Osteocyte (in vitro differentiated cells): ENCODE measurements around the gene TAAR9. TPM values are rescaled to one million over a fixed set of nuclear protein-coding genes. Genes with fewer than 3 reads are reported as not detected.

ENCODE experiments used
- DNase-seq: peaks from one replicate; pipeline ENCODE4 v3.0.0; 2021; ENCODE audit warnings: mixed read lengths; ENCODE audit not compliant: unreplicated experiment; ENCODE audit errors: extremely low spot score
- H3K27ac Mint-ChIP-seq: one replicate; pipeline ENCODE4 v1.8.0; 2021; ENCODE audit warnings: mild to moderate bottlenecking, mixed read lengths; ENCODE audit not compliant: unreplicated experiment
- H3K27me3 Mint-ChIP-seq: one replicate; pipeline ENCODE4 v1.8.0; 2021; ENCODE audit warnings: mixed read lengths; ENCODE audit not compliant: unreplicated experiment
- H3K36me3 Mint-ChIP-seq: one replicate; pipeline ENCODE4 v1.8.0; 2021; ENCODE audit warnings: mixed read lengths; ENCODE audit not compliant: unreplicated experiment
- H3K4me1 Mint-ChIP-seq: one replicate; pipeline ENCODE4 v1.8.0; 2021; ENCODE audit warnings: mixed read lengths; ENCODE audit not compliant: unreplicated experiment
- H3K4me3 Mint-ChIP-seq: one replicate; pipeline ENCODE4 v1.8.0; 2021; ENCODE audit warnings: mild to moderate bottlenecking, moderate library complexity, mixed read lengths; ENCODE audit not compliant: unreplicated experiment
- H3K9me3 Mint-ChIP-seq: one replicate; pipeline ENCODE4 v1.8.0; 2021; ENCODE audit warnings: mixed read lengths; ENCODE audit not compliant: unreplicated experiment
- CTCF ChIP-seq: fragments of 200-600 bp; sonication (generic); IDR thresholded peaks from 2 replicates; pipeline ENCODE4 v1.5.0; 2021; ENCODE audit warnings: antibody characterized with exemption, mild to moderate bottlenecking, moderate library complexity
- total RNA-seq: library from RNA; stranded (reverse); gene quantifications from 2 replicates; pipeline ENCODE4 v1.2.1, GENCODE V29; 2021

Gene TAAR9
- total RNA-seq, 1 donor from 2014 or later: not detected

- peaks cover 58% of the 10 kb centered on the region for H3K27me3 Mint-ChIP-seq
- H3K27ac Mint-ChIP-seq: no peak overlapping the region
- H3K36me3 Mint-ChIP-seq: no peaks in the 10 kb centered on the region
- no peak overlapping the region for H3K4me3 Mint-ChIP-seq
- TF ChIP-seq CTCF: no peak
- H3K9me3 Mint-ChIP-seq: no peaks in the 10 kb centered on the region
- no peak for DNase-seq
- H3K4me1 Mint-ChIP-seq: no peaks in the 10 kb centered on the region
Measured at GRCh38 chr6:132571774-132572173, 33.7 kb downstream of the TAAR9 start.

DNA sequence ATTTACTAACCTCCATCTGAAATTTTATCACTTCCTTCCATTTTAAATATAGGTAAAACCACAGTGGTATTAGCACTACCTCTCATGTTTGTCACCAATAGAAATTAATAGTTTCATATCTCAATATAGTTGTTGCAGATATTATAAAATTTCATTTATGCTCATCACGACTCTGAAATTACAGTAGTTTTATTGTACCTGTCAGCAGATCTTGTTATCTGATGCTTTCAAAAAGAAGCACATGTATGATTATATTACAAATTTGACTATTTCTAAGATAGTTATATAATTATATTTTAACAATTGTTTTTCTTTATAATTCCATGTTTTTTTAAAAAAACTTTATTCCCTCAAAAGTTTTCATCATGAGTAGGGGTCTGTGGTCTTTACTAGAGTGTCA lies 46.6 kb downstream of the TAAR9 start:
- H3K4me1 Mint-ChIP-seq: no peaks in the 10 kb centered on the region
- TF ChIP-seq CTCF: no peak
- no peak for DNase-seq
- H3K4me3 Mint-ChIP-seq: no peak overlapping the region
- H3K9me3 Mint-ChIP-seq: no peaks in the 10 kb centered on the region
- no peaks in the 10 kb centered on the region for H3K36me3 Mint-ChIP-seq
- no peak overlapping the region for H3K27ac Mint-ChIP-seq
- H3K27me3 Mint-ChIP-seq: peaks cover 39% of the 10 kb centered on the region

GRCh38 chr6:132587424-132587823 lies 49.3 kb downstream of the TAAR9 start:
- Mint-ChIP-seq H3K27me3 (peaks cover 55% of the 10 kb centered on the region), H3K36me3 (no peaks in the 10 kb centered on the region), H3K27ac (no peak overlapping the region), H3K4me3 (no peak overlapping the region), H3K4me1 (no peaks in the 10 kb centered on the region), H3K9me3 (no peaks in the 10 kb centered on the region)
- TF ChIP-seq CTCF: no peak
- DNase-seq: no peak

Other genes starting within 250 kb of the TAAR9 start
- gene MOXD1, start 136.8 kb upstream of the TAAR9 start, total RNA-seq: 8.0 and 8.2 TPM in 2 replicates
- 49.3 and 55.4 TPM in 2 replicates for gene STX7, start 25.2 kb upstream of the TAAR9 start, total RNA-seq
- gene TAAR8, start 14.4 kb downstream of the TAAR9 start, total RNA-seq: not detected in 2 replicates
- not detected in 2 replicates for gene TAAR6, start 32.0 kb downstream of the TAAR9 start, total RNA-seq
- gene TAAR5, start 51.5 kb downstream of the TAAR9 start, total RNA-seq: not detected in 2 replicates
- not detected in 2 replicates for gene TAAR2, start 86.0 kb downstream of the TAAR9 start, total RNA-seq
- gene TAAR1, start 120.9 kb downstream of the TAAR9 start, total RNA-seq: not detected in 2 replicates
- gene VNN1, start 175.8 kb downstream of the TAAR9 start, total RNA-seq: not detected in 2 replicates
- gene VNN2, start 219.6 kb downstream of the TAAR9 start, total RNA-seq: not detected in 2 replicates